ENCODE results near the gene GBA3.

GRCh38 chr4:22648996-22649395 lies 43.7 kb upstream of the GBA3 start:
- no peak for TF ChIP-seq CTCF (IDR thresholded peaks at IDR 0.05; ENCODE audit: low read depth, low read length)
- no peak for TF ChIP-seq EZH2phosphoT487 (IDR thresholded peaks at IDR 0.05; ENCODE audit: low read depth)
